Measurements from ENCODE around the gene SLC34A1.

SLC34A1 gene

GRCh38 chr5:177403102-177403791 is 19.0 kb downstream of the SLC34A1 start:
- Histone ChIP-seq H3K9me3 (ENCODE audit: insufficient read depth, low read length) (no peaks in the 10 kb centered on the region), H3K9ac (ENCODE audit: low read length) (peak overlapping the region; percentile 64), H3K9me2 (replicated peaks; ENCODE audit: insufficient read depth, low read length) (no peaks in the 10 kb centered on the region), H3K27ac (ENCODE audit: low read depth, low read length) (no peak overlapping the region), H3K4me3 (ENCODE audit: insufficient read depth, low read length, poor library complexity, severe bottlenecking) (peak overlapping the region; percentile 20), H3K36me3 (ENCODE audit: low read length) (no peaks in the 10 kb centered on the region), H4K20me1 (ENCODE audit: low read depth, low read length) (no peaks in the 10 kb centered on the region), H3K27me3 (ENCODE audit: low read length) (no peaks in the 10 kb centered on the region), H2AFZ (ENCODE audit: low read depth, low read length, severe bottlenecking) (peak overlapping the region; percentile 85), H3K79me2 (ENCODE audit: insufficient read depth, low read length) (no peaks in the 10 kb centered on the region), H3K4me2 (ENCODE audit: low read depth, low read length, poor library complexity, severe bottlenecking) (peak overlapping the region; percentile 85), H3F3A (ENCODE audit: insufficient read depth) (no peaks in the 10 kb centered on the region; the same call in 1 of the 2 replicates)
- TF ChIP-seq CTCF (IDR thresholded peaks at IDR 0.05; ENCODE audit: insufficient read depth, low read length, poor library complexity, severe bottlenecking), result no peak
- TF ChIP-seq EZH2phosphoT487 (conservative IDR thresholded peaks at IDR 0.05; ENCODE audit: low read length), result no peak

- TF ChIP-seq EZH2phosphoT487 (conservative IDR thresholded peaks at IDR 0.05; ENCODE audit: low read length), result no peak
- peak; percentile 53 for TF ChIP-seq CTCF (IDR thresholded peaks at IDR 0.05; ENCODE audit: insufficient read depth, low read length, poor library complexity, severe bottlenecking)
- Histone ChIP-seq H4K20me1 (ENCODE audit: low read depth, low read length) (no peaks in the 10 kb centered on the region), H3K79me2 (ENCODE audit: insufficient read depth, low read length) (no peaks in the 10 kb centered on the region), H3K4me2 (ENCODE audit: low read depth, low read length, poor library complexity, severe bottlenecking) (peak overlapping the region; percentile 85), H3K27ac (ENCODE audit: low read depth, low read length) (no peak overlapping the region), H2AFZ (ENCODE audit: low read depth, low read length, severe bottlenecking) (peak overlapping the region; percentile 85), H3K9ac (ENCODE audit: low read length) (peak overlapping the region; percentile 64), H3K27me3 (ENCODE audit: low read length) (no peaks in the 10 kb centered on the region), H3K9me3 (ENCODE audit: insufficient read depth, low read length) (no peaks in the 10 kb centered on the region), H3K4me3 (ENCODE audit: insufficient read depth, low read length, poor library complexity, severe bottlenecking) (peak overlapping the region; percentile 60), H3F3A (ENCODE audit: insufficient read depth) (no peaks in the 10 kb centered on the region; the same call in 1 of the 2 replicates), H3K36me3 (ENCODE audit: low read length) (no peaks in the 10 kb centered on the region), H3K9me2 (replicated peaks; ENCODE audit: insufficient read depth, low read length) (no peaks in the 10 kb centered on the region)
These were observed 19.8 kb downstream of the SLC34A1 start for GRCh38 chr5:177403792-177404640.

GRCh38 chr5:177404641-177405179 is 20.5 kb downstream of the SLC34A1 start:
- Histone ChIP-seq H3K36me3 (ENCODE audit: low read length) (no peaks in the 10 kb centered on the region), H3K9me3 (ENCODE audit: insufficient read depth, low read length) (no peaks in the 10 kb centered on the region), H3F3A (ENCODE audit: insufficient read depth) (no peaks in the 10 kb centered on the region; the same call in 1 of the 2 replicates), H3K4me3 (ENCODE audit: insufficient read depth, low read length, poor library complexity, severe bottlenecking) (no peak overlapping the region), H2AFZ (ENCODE audit: low read depth, low read length, severe bottlenecking) (peak overlapping the region; percentile 85), H3K9me2 (replicated peaks; ENCODE audit: insufficient read depth, low read length) (no peaks in the 10 kb centered on the region), H3K9ac (ENCODE audit: low read length) (peak overlapping the region; percentile 64), H3K27ac (ENCODE audit: low read depth, low read length) (no peak overlapping the region), H3K79me2 (ENCODE audit: insufficient read depth, low read length) (no peaks in the 10 kb centered on the region), H3K4me2 (ENCODE audit: low read depth, low read length, poor library complexity, severe bottlenecking) (peak overlapping the region; percentile 85), H3K27me3 (ENCODE audit: low read length) (no peaks in the 10 kb centered on the region), H4K20me1 (ENCODE audit: low read depth, low read length) (no peaks in the 10 kb centered on the region)
- no peak for TF ChIP-seq CTCF (IDR thresholded peaks at IDR 0.05; ENCODE audit: insufficient read depth, low read length, poor library complexity, severe bottlenecking)
- TF ChIP-seq EZH2phosphoT487 (conservative IDR thresholded peaks at IDR 0.05; ENCODE audit: low read length), result no peak

All from SU-DHL-6 (cell line).